GM12878 (cell line): ENCODE data around the gene TDRD5. TPM values are rescaled to one million over a fixed set of nuclear protein-coding genes. Genes with fewer than 3 reads are reported as not detected.

Experiments
- ATAC-seq: fragments of 200-7000 bp; cut with Tn5 transposase; 3 replicates; pipeline ENCODE4 v1.9.1; 2020; ENCODE audit warnings: mild to moderate bottlenecking, moderate library complexity
- BruUV-seq: library from RNA; stranded (reverse); fragments of 400-500 nt; replicated peaks from 2 replicates; lab custom pipeline; 2021; lab: Mats Ljungman, UMichigan
- CTCF ChIA-PET: fragments of 300-600 bp; sonication (Branson Sonifier 250); formaldehyde crosslinking; extraction: SDS; loops from one replicate; lab custom pipeline; 2021; ENCODE audit warnings: inconsistent platforms; lab: Yijun Ruan, JAX
- POLR2A ChIA-PET: fragments of 350-600 bp; formaldehyde crosslinking; extraction: SDS; loops from one replicate; lab custom pipeline; 2021; ENCODE audit warnings: inconsistent platforms; lab: Charles Lee
- RAD21 ChIA-PET: fragments of 300-600 bp; sonication (Branson Sonifier 250); formaldehyde crosslinking; loops from one replicate; lab custom pipeline; 2023; ENCODE audit warnings: antibody characterized with exemption; ENCODE audit not compliant: unreplicated experiment; lab: Charles Lee
- SMC1A ChIA-PET: fragments of 300-600 bp; sonication (Branson Sonifier 250); formaldehyde crosslinking; loops from one replicate; lab custom pipeline; 2023; ENCODE audit not compliant: unreplicated experiment, uncharacterized antibody; lab: Charles Lee
- DNase-seq: peaks from one replicate; pipeline ENCODE4 v3.0.0-alpha.2; 2011; ENCODE audit warnings: low read depth, low spot score
- FAIRE-seq: peaks from 3 replicates; lab custom pipeline; 2011; peaks lifted over from hg19 to GRCh38; lab: Jason Lieb, UNC
- H2AFZ ChIP-seq: 2 replicates; pipeline ENCODE4 v1.6.0; 2011; ENCODE audit warnings: low read depth, low read length, control low read depth; ENCODE audit not compliant: control insufficient read depth
- H3K27ac ChIP-seq: 2 replicates; pipeline ENCODE4 v1.5.1; 2011; ENCODE audit warnings: control low read depth; ENCODE audit not compliant: control insufficient read depth, insufficient read depth
- H3K27me3 ChIP-seq, 2 experiments: replicated peaks in 1 of 2; 2 replicates each; pipeline versions ENCODE4 v1.6.0 to v1.6.1; 2011; ENCODE audit warnings: low read length in 1 of 2; ENCODE audit not compliant: control insufficient read depth in 2 of 2, insufficient read depth in 2 of 2
- H3K36me3 ChIP-seq, 2 experiments: 2 replicates each; pipeline ENCODE4 v1.5.1; 2011; ENCODE audit warnings: low read length in 1 of 2; ENCODE audit not compliant: control insufficient read depth in 2 of 2, insufficient read depth in 2 of 2
- H3K4me1 ChIP-seq: 2 replicates; pipeline ENCODE4 v1.6.1; 2011; ENCODE audit warnings: mild to moderate bottlenecking, low read length, moderate library complexity, mixed read lengths; ENCODE audit not compliant: control insufficient read depth, insufficient read depth
- H3K4me2 ChIP-seq: 2 replicates; pipeline ENCODE4 v1.6.0; 2011; ENCODE audit warnings: control low read depth; ENCODE audit not compliant: control insufficient read depth, insufficient read depth
- H3K4me3 ChIP-seq: fragments of 200-600 bp; sonication (generic); 2 replicates; pipeline ENCODE4 v1.5.1; 2016
- H3K79me2 ChIP-seq: 2 replicates; pipeline ENCODE4 v1.6.0; 2011; ENCODE audit warnings: low read length; ENCODE audit not compliant: control insufficient read depth, insufficient read depth
- H3K9ac ChIP-seq: 2 replicates; pipeline ENCODE4 v1.8.0; 2011; ENCODE audit warnings: low read length, control low read depth, mixed read lengths; ENCODE audit not compliant: control insufficient read depth, insufficient read depth
- H3K9me3 ChIP-seq: replicated peaks from 3 replicates; pipeline ENCODE4 v1.5.1; 2011; ENCODE audit warnings: mild to moderate bottlenecking, low read length; ENCODE audit not compliant: control insufficient read depth, insufficient read depth
- H4K20me1 ChIP-seq: 2 replicates; pipeline ENCODE4 v1.6.0; 2011; ENCODE audit not compliant: control insufficient read depth, insufficient read depth
- ATF7 ChIP-seq: fragments of 450-650 bp; IDR thresholded peaks from 2 replicates; pipeline ENCODE4 v1.6.1; 2016; ENCODE audit warnings: low read depth, mild to moderate bottlenecking
- BCL11A ChIP-seq: IDR thresholded peaks from 2 replicates; pipeline ENCODE4 v1.6.1; 2011; ENCODE audit warnings: low read depth, low read length
- CREM ChIP-seq: IDR thresholded peaks from 2 replicates; pipeline ENCODE4 v1.6.1; 2014; ENCODE audit warnings: antibody characterized with exemption, low read depth
- HSF1 ChIP-seq: fragments of 150-350 bp; IDR thresholded peaks from 2 replicates; pipeline ENCODE4 v1.6.1; 2014; ENCODE audit warnings: mild to moderate bottlenecking, low read depth, low read length
- IKZF1 ChIP-seq: fragments of 450-650 bp; conservative IDR thresholded peaks from 2 replicates; pipeline ENCODE4 v1.6.1; 2017; ENCODE audit warnings: antibody characterized with exemption, mild to moderate bottlenecking
- IKZF2 ChIP-seq, 2 experiments: fragments of 450-650 bp; IDR thresholded peaks; 2 replicates each; pipeline ENCODE4 v1.6.1; 2017; ENCODE audit warnings: mild to moderate bottlenecking in 2 of 2, moderate library complexity in 2 of 2
- IRF4 ChIP-seq: IDR thresholded peaks from 2 replicates; pipeline ENCODE4 v1.6.1; 2011; ENCODE audit warnings: low read depth, low read length
- LARP7 ChIP-seq: fragments of 450-650 bp; IDR thresholded peaks from 2 replicates; pipeline ENCODE4 v1.6.1; 2017; ENCODE audit warnings: mild to moderate bottlenecking
- RCOR1 ChIP-seq: conservative IDR thresholded peaks from 2 replicates; pipeline ENCODE4 v1.6.1; 2012; ENCODE audit warnings: low read depth, low read length, improper control_type of control experiment
- RELA ChIP-seq: fragments of 450-650 bp; IDR thresholded peaks from 2 replicates; pipeline ENCODE4 v1.8.0; 2014; ENCODE audit warnings: borderline replicate concordance; ENCODE audit not compliant: partially characterized antibody
- ZNF217 ChIP-seq: fragments of 450-650 bp; IDR thresholded peaks from 2 replicates; pipeline ENCODE4 v1.6.1; 2017; ENCODE audit warnings: antibody characterized with exemption, mild to moderate bottlenecking
- ZSCAN29 ChIP-seq: fragments of 450-650 bp; IDR thresholded peaks from 2 replicates; pipeline ENCODE4 v1.6.1; 2017; ENCODE audit warnings: mild to moderate bottlenecking, moderate library complexity
- in situ Hi-C: fragments of 300-500 bp; cut with MboI; formaldehyde crosslinking; loops from 9 replicates; pipeline ENCODE4 v1.14.3; 2018; ENCODE audit warnings: mixed read lengths
- intact Hi-C: fragments of 100-400 bp; cut with micrococcal nuclease; formaldehyde crosslinking; loops from one replicate; pipeline ENCODE4 v1.14.2; 2022; ENCODE audit not compliant: unreplicated experiment
- polyA plus RNA-seq, 11 experiments: library from polyadenylated mRNA; depleted of rRNA in 4 of 11; unstranded in 6 of 11; stranded (reverse) in 5 of 11; fragments of >200 nt; fragmentation: Nextera tagmentation in 4 of 11; fragmentation: Illumina TruSeq in 1 of 11; extraction: Ambion mirVana in 4 of 11; extraction: Trizol in 1 of 11; gene quantifications; 1 replicate in 1 of 11; 2 replicates in 10 of 11; pipeline versions ENCODE4 v1.2.1 to v1.2.3, GENCODE V29; 2011 to 2016; ENCODE audit warnings: inconsistent platforms in 2 of 11, missing spikeins in 2 of 11, low read depth in 1 of 11
- total RNA-seq, 4 experiments: library from RNA; depleted of rRNA in 3 of 4; stranded (reverse); fragments of >200 nt in 3 of 4; fragmentation: Illumina TruSeq in 1 of 4; extraction: Trizol in 1 of 4; gene quantifications; 2 replicates each; pipeline versions ENCODE4 v1.2.1 to v1.2.3, GENCODE V29; 2013 to 2021
- TF ChIP-seq, protein P1 (sequence below): IDR thresholded peaks from 2 replicates; pipeline ENCODE4 v1.6.1; 2012; ENCODE audit warnings: low read depth, low read length, improper control_type of control experiment
- TF ChIP-seq, protein P2 (sequence below): IDR thresholded peaks from 2 replicates; pipeline ENCODE4 v1.6.1; 2012; ENCODE audit warnings: low read length, inconsistent platforms

The TDRD5 gene
- total and polyA plus RNA-seq, 10 of the 15 experiments (the other 5 are each of a cell fraction or from before 2014, with no cell fraction given), result 0.01 TPM; not detected in 9

- 0 out of 2 replicates have a peak, but pooled peaks have one; percentile 12 for TF ChIP-seq IRF4
Observed at GRCh38 chr1:179550746-179551682, 40.6 kb upstream of the TDRD5 start (continued).

- H3K27me3 ChIP-seq, result no peaks in the 10 kb centered on the region
- H2AFZ ChIP-seq, result no peak overlapping the region
- FAIRE-seq (no peak), ATAC-seq (no peak), DNase-seq (no peak)
- H3K9me3 ChIP-seq, result no peaks in the 10 kb centered on the region
- BruUV-seq, result no TSS peak
- intact Hi-C loops (no loop called here), in situ Hi-C loops (no loop called here)
- H3K4me2 ChIP-seq, result no peak overlapping the region
- no peak for TF ChIP-seq CREM
- TF ChIP-seq RCOR1, result no peak
- TF ChIP-seq IKZF2 (IDR thresholded peaks at IDR 0.05), result no peak
- TF ChIP-seq ZSCAN29, result no peak
- TF ChIP-seq, protein P1, sequence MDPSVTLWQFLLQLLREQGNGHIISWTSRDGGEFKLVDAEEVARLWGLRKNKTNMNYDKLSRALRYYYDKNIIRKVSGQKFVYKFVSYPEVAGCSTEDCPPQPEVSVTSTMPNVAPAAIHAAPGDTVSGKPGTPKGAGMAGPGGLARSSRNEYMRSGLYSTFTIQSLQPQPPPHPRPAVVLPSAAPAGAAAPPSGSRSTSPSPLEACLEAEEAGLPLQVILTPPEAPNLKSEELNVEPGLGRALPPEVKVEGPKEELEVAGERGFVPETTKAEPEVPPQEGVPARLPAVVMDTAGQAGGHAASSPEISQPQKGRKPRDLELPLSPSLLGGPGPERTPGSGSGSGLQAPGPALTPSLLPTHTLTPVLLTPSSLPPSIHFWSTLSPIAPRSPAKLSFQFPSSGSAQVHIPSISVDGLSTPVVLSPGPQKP, result no peak
- no peak for TF ChIP-seq BCL11A
- TF ChIP-seq ZNF217, result no peak
- TF ChIP-seq IKZF1, result no peak
- no peak for TF ChIP-seq HSF1
- no peak for TF ChIP-seq ATF7
- TF ChIP-seq, protein P2, sequence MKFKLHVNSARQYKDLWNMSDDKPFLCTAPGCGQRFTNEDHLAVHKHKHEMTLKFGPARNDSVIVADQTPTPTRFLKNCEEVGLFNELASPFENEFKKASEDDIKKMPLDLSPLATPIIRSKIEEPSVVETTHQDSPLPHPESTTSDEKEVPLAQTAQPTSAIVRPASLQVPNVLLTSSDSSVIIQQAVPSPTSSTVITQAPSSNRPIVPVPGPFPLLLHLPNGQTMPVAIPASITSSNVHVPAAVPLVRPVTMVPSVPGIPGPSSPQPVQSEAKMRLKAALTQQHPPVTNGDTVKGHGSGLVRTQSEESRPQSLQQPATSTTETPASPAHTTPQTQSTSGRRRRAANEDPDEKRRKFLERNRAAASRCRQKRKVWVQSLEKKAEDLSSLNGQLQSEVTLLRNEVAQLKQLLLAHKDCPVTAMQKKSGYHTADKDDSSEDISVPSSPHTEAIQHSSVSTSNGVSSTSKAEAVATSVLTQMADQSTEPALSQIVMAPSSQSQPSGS, result no peak
- TF ChIP-seq LARP7, result no peak
- no peak for TF ChIP-seq RELA
- no peaks in the 10 kb centered on the region; the same call in 1 of the 2 replicates for H3K4me1 ChIP-seq
- POLR2A ChIA-PET, result no interaction called here
- H3K36me3 ChIP-seq, result no peaks in the 10 kb centered on the region
- no peak overlapping the region for H3K27ac ChIP-seq
- H4K20me1 ChIP-seq, result no peaks in the 10 kb centered on the region
- SMC1A ChIA-PET, result interaction anchor here (0.6 kb wide), 1 partner anchor 46 kb away, joined by 3 read pairs; no protein-coding TSS in a partner anchor
- RAD21 ChIA-PET, result no interaction called here
- CTCF ChIA-PET, result no interaction called here
- no peak overlapping the region for H3K4me3 ChIP-seq
- H3K79me2 ChIP-seq, result no peaks in the 10 kb centered on the region
- H3K9ac ChIP-seq, result no peak overlapping the region
Observed at GRCh38 chr1:179554427-179554826, 37.2 kb upstream of the TDRD5 start.
